ENCODE measurements around the gene SH3PXD2A.

DNA sequence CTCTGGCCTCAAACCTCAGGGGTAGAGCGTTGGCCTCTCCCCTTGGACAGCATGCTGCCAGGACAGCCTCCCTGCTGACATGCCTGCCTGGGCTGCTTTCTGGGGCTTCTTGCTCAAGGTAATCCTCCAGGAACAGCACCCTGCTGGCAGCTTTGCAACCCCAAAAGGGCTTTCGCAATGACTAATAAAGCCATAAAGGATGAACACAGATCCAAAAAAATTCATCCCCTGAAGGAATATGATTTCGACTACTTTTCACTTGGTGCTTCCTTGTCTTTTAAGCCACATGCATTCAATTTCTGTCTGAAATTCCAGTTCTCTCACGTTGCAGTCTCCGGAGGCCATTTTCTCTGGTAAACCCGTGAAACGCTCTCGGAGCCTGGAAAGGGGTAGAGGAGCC is 15.1 kb upstream of the SH3PXD2A start:
- TF ChIP-seq, protein P1, sequence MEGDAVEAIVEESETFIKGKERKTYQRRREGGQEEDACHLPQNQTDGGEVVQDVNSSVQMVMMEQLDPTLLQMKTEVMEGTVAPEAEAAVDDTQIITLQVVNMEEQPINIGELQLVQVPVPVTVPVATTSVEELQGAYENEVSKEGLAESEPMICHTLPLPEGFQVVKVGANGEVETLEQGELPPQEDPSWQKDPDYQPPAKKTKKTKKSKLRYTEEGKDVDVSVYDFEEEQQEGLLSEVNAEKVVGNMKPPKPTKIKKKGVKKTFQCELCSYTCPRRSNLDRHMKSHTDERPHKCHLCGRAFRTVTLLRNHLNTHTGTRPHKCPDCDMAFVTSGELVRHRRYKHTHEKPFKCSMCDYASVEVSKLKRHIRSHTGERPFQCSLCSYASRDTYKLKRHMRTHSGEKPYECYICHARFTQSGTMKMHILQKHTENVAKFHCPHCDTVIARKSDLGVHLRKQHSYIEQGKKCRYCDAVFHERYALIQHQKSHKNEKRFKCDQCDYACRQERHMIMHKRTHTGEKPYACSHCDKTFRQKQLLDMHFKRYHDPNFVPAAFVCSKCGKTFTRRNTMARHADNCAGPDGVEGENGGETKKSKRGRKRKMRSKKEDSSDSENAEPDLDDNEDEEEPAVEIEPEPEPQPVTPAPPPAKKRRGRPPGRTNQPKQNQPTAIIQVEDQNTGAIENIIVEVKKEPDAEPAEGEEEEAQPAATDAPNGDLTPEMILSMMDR (IDR thresholded peaks at IDR 0.05; ENCODE audit: borderline replicate concordance, extremely low read depth, low read length, poor library complexity, severe bottlenecking) = no peak
- TF ChIP-seq EZH2 (IDR thresholded peaks at IDR 0.05; ENCODE audit: borderline replicate concordance, low read depth, low read length, severe bottlenecking) = no peak

Measured in DND-41 (cell line).